ENCODE data around the gene CALCOCO1. TPM values are rescaled to one million over a fixed set of nuclear protein-coding genes. Genes with fewer than 3 reads are reported as not detected.
A peak's percentile ranks its signal among the peaks of the same experiment; 100 is the strongest.

CALCOCO1 gene
- total and polyA plus RNA-seq, 8 donors: 60.3 to 441 (median 148) TPM

- no peaks in the 10 kb centered on the region for H3K36me3 ChIP-seq
- intact Hi-C loops (cut with DNase I; ENCODE audit: low total_unique reads): no loop called here
- 46 to 62% (median 47%) methylated on average over 7 of the region's 7 CpGs for WGBS, 5 donors
- H3K27me3 ChIP-seq: peaks cover 0 to 96% (median 45%) of the 10 kb centered on the region in 3 donors
- peaks cover 0 to 40% (median 23%) of the 10 kb centered on the region in 4 donors for H3K4me1 ChIP-seq
- DNase-seq: no peak
- no peak overlapping the region for H3K4me3 ChIP-seq
- H3K27ac ChIP-seq: no peak overlapping the region
- TF ChIP-seq POLR2A (IDR thresholded peaks at IDR 0.05) (no peak), CTCF (IDR thresholded peaks at IDR 0.05) (no peak), POLR2AphosphoS5 (IDR thresholded peaks at IDR 0.05) (no peak), EP300 (IDR thresholded peaks at IDR 0.05) (no peak)
- H3K9me3 ChIP-seq: no peaks in the 10 kb centered on the region
Observed at GRCh38 chr12:53758081-53758729, 31.0 kb upstream of the CALCOCO1 start.

GRCh38 chr12:53757101-53757770, 30.0 kb upstream of the CALCOCO1 start:
- Histone ChIP-seq H3K36me3 (no peaks in the 10 kb centered on the region), H3K9me3 (no peaks in the 10 kb centered on the region), H3K4me1 (peaks cover 0 to 46% (median 26%) of the 10 kb centered on the region in 4 donors), H3K27me3 (peaks cover 0 to 96% (median 47%) of the 10 kb centered on the region in 3 donors), H3K4me3 (peak overlapping the region in 1 of 4 donors; percentile 12), H3K27ac (no peak overlapping the region)
- DNase-seq: peak; percentile 85 to 91
- WGBS, 5 donors: 7 to 20% (median 9%) methylated on average over 5 to 17 of the region's 17 CpGs
- peak in 5 of 7 experiments; percentile 56 to 95 (median 84) for TF ChIP-seq CTCF (IDR thresholded peaks at IDR 0.05)
- no peak for TF ChIP-seq POLR2AphosphoS5 (IDR thresholded peaks at IDR 0.05)
- intact Hi-C loops (cut with DNase I; ENCODE audit: low total_unique reads): no loop called here

- Histone ChIP-seq H3K9me3 (no peaks in the 10 kb centered on the region), H3K4me1 (peaks cover 6 to 53% (median 33%) of the 10 kb centered on the region in 4 donors), H3K27me3 (peaks cover 0 to 96% (median 48%) of the 10 kb centered on the region in 3 donors), H3K4me3 (peak overlapping the region in 1 of 4 donors; percentile 12), H3K27ac (no peak overlapping the region), H3K36me3 (no peaks in the 10 kb centered on the region)
- no peak for TF ChIP-seq CTCF (IDR thresholded peaks at IDR 0.05)
- no peak for TF ChIP-seq POLR2AphosphoS5 (IDR thresholded peaks at IDR 0.05)
- TF ChIP-seq EP300 (IDR thresholded peaks at IDR 0.05): no peak
- TF ChIP-seq POLR2A (IDR thresholded peaks at IDR 0.05): no peak
- DNase-seq: no peak
- 77 to 89% (median 82%) methylated on average over 5 of the region's 5 CpGs for WGBS, 5 donors
- intact Hi-C loops (cut with DNase I; ENCODE audit: low total_unique reads): no loop called here
Observed at GRCh38 chr12:53756300-53757100, 29.2 kb upstream of the CALCOCO1 start.

GRCh38 chr12:53755893-53756292, 28.6 kb upstream of the CALCOCO1 start:
- H3K4me3 ChIP-seq: no peak overlapping the region
- DNase-seq: no peak
- TF ChIP-seq POLR2A (IDR thresholded peaks at IDR 0.05) (no peak), EP300 (IDR thresholded peaks at IDR 0.05) (no peak), CTCF (IDR thresholded peaks at IDR 0.05) (no peak), POLR2AphosphoS5 (IDR thresholded peaks at IDR 0.05) (no peak)
- H3K27me3 ChIP-seq: peaks cover 0 to 96% (median 48%) of the 10 kb centered on the region in 3 donors
- WGBS, 5 donors: 49 to 59% (median 53%) methylated on average over 3 of the region's 3 CpGs
- H3K9me3 ChIP-seq: no peaks in the 10 kb centered on the region
- intact Hi-C loops (cut with DNase I; ENCODE audit: low total_unique reads): no loop called here
- peaks cover 12 to 59% (median 39%) of the 10 kb centered on the region in 4 donors for H3K4me1 ChIP-seq
- H3K36me3 ChIP-seq: no peaks in the 10 kb centered on the region
- no peak overlapping the region for H3K27ac ChIP-seq
